ENCODE measurements around the gene ZFHX3. TPM values are rescaled to one million over a fixed set of nuclear protein-coding genes. Genes with fewer than 3 reads are reported as not detected.
A peak's percentile ranks its signal among the peaks of the same experiment; 100 is the strongest.

ZFHX3 gene
- total RNA-seq, 1 donor from 2014 or later, result 8.9 TPM

- ATAC-seq (peak; percentile 45), DNase-seq (ENCODE audit: low spot score) (no peak)
These were observed 9.6 kb upstream of the ZFHX3 start for GRCh38 chr16:73057291-73058210.

GRCh38 chr16:73056921-73057290 is 9.0 kb upstream of the ZFHX3 start:
- ATAC-seq, result no peak
- no peak for DNase-seq (ENCODE audit: low spot score)

GRCh38 chr16:73056448-73056847 is 8.5 kb upstream of the ZFHX3 start:
- ATAC-seq, result no peak
- DNase-seq (ENCODE audit: low spot score), result no peak

GRCh38 chr16:73054813-73055482 is 7.0 kb upstream of the ZFHX3 start:
- DNase-seq (ENCODE audit: low spot score) (no peak), ATAC-seq (no peak)

GRCh38 chr16:73054498-73054812 is 6.5 kb upstream of the ZFHX3 start:
- DNase-seq (ENCODE audit: low spot score) (no peak), ATAC-seq (no peak)

GRCh38 chr16:73054125-73054484 is 6.2 kb upstream of the ZFHX3 start:
- DNase-seq (ENCODE audit: low spot score) (no peak), ATAC-seq (no peak)

- DNase-seq (ENCODE audit: low spot score) (no peak), ATAC-seq (no peak)
These were observed 5.6 kb upstream of the ZFHX3 start for GRCh38 chr16:73053364-73054124.

- ATAC-seq, result no peak
- DNase-seq (ENCODE audit: low spot score), result no peak
These were observed 5.1 kb upstream of the ZFHX3 start for GRCh38 chr16:73053038-73053363.

GRCh38 chr16:73052576-73052975 is 4.6 kb upstream of the ZFHX3 start:
- ATAC-seq (no peak), DNase-seq (ENCODE audit: low spot score) (no peak)

- ATAC-seq (no peak), DNase-seq (ENCODE audit: low spot score) (no peak)
These were observed 4.0 kb upstream of the ZFHX3 start for GRCh38 chr16:73051961-73052360.

- no peak for DNase-seq (ENCODE audit: low spot score)
- ATAC-seq, result no peak
These were observed 3.3 kb upstream of the ZFHX3 start for GRCh38 chr16:73051226-73051625.

- ATAC-seq (no peak), DNase-seq (ENCODE audit: low spot score) (no peak)
These were observed 2.5 kb upstream of the ZFHX3 start for GRCh38 chr16:73050201-73051099.

GRCh38 chr16:73049511-73049910 is 1.6 kb upstream of the ZFHX3 start:
- ATAC-seq, result no peak
- no peak for DNase-seq (ENCODE audit: low spot score)

GRCh38 chr16:73049091-73049490 is 1.2 kb upstream of the ZFHX3 start:
- DNase-seq (ENCODE audit: low spot score), result no peak
- no peak for ATAC-seq

- DNase-seq (ENCODE audit: low spot score) (peak; percentile 75), ATAC-seq (peak; percentile 70)
These were observed 558 bp upstream of the ZFHX3 start for GRCh38 chr16:73048292-73049080.

GRCh38 chr16:73047221-73047535 is 750 bp downstream of the ZFHX3 start:
- ATAC-seq, result no peak
- no peak for DNase-seq (ENCODE audit: low spot score)

GRCh38 chr16:73046849-73047214 is 1.1 kb downstream of the ZFHX3 start:
- no peak for DNase-seq (ENCODE audit: low spot score)

GRCh38 chr16:73046202-73046848 is 1.6 kb downstream of the ZFHX3 start:
- DNase-seq (ENCODE audit: low spot score) (no peak), ATAC-seq (no peak)

More at GRCh38 chr16:73046849-73047214, 1.1 kb downstream of the ZFHX3 start:
- ATAC-seq, result no peak

GRCh38 chr16:73043828-73044467 is 4.0 kb downstream of the ZFHX3 start:
- ATAC-seq (peak; percentile 37), DNase-seq (ENCODE audit: low spot score) (no peak)

All from left lobe of liver (tissue), 2 donors.